K562 (cell line): ENCODE measurements around the gene HIVEP3. TPM values are rescaled to one million over a fixed set of nuclear protein-coding genes. Genes with fewer than 3 reads are reported as not detected.

Source experiments
- CREM ChIP-seq: IDR thresholded peaks from 2 replicates; pipeline ENCODE4 v1.6.1; 2014; ENCODE audit warnings: antibody characterized with exemption, low read depth
- ELF4 ChIP-seq: fragments of 450-650 bp; formaldehyde crosslinking; IDR thresholded peaks from 2 replicates; pipeline ENCODE4 v1.4.0; 2022; ENCODE audit warnings: missing genetic modification characterization
- FOXK1 ChIP-seq: sonication (generic); formaldehyde crosslinking; IDR thresholded peaks from 2 replicates; pipeline ENCODE4 v1.8.0; 2022; ENCODE audit warnings: missing genetic modification reagents, mild to moderate bottlenecking, borderline replicate concordance
- HNRNPUL1 ChIP-seq: fragments of 200-400 bp; formaldehyde crosslinking; IDR thresholded peaks from 2 replicates; pipeline ENCODE4 v1.6.1; 2017; ENCODE audit warnings: low read length
- SNRNP70 ChIP-seq: fragments of 200-400 bp; formaldehyde crosslinking; optimal IDR thresholded peaks from 2 replicates; pipeline ENCODE3; 2017; ENCODE audit warnings: low read depth, low read length
- ZFP30 ChIP-seq: fragments of 250-450 bp; sonication (Bioruptor Pico); IDR thresholded peaks from 2 replicates; pipeline ENCODE4 v1.8.0; 2022; ENCODE audit warnings: moderate library complexity, mild to moderate bottlenecking, inconsistent platforms, borderline replicate concordance
- ZNF232 ChIP-seq: sonication (generic); formaldehyde crosslinking; IDR thresholded peaks from 2 replicates; pipeline ENCODE4 v1.8.0; 2022; ENCODE audit warnings: mild to moderate bottlenecking, missing genetic modification reagents
- ZNF764 ChIP-seq: fragments of 250-450 bp; sonication (Bioruptor Pico); IDR thresholded peaks from 2 replicates; pipeline ENCODE4 v1.4.0; 2020; ENCODE audit warnings: low read depth, mild to moderate bottlenecking, moderate library complexity
- polyA plus RNA-seq, 8 experiments: library from polyadenylated mRNA; depleted of rRNA in 4 of 8; stranded (reverse) in 5 of 8; unstranded in 3 of 8; fragments of >200 nt; fragmentation: Nextera tagmentation in 2 of 8; fragmentation: Illumina TruSeq in 1 of 8; extraction: Ambion mirVana in 2 of 8; extraction: Trizol in 1 of 8; gene quantifications; 2 replicates each; pipeline versions ENCODE4 v1.2.1 to v1.2.3, GENCODE V29; 2011 to 2014; ENCODE audit warnings: inconsistent platforms in 1 of 8, missing spikeins in 1 of 8
- total RNA-seq, 7 experiments: library from RNA; depleted of rRNA in 6 of 7; stranded (reverse); fragments of >200 nt in 6 of 7; fragmentation: Illumina TruSeq in 2 of 7; extraction: Trizol in 2 of 7; gene quantifications; 2 replicates each; pipeline versions ENCODE4 v1.2.1 to v1.2.3, GENCODE V29; 2011 to 2021; ENCODE audit warnings: low replicate concordance in 1 of 7
- TF ChIP-seq, protein P1 (sequence below): fragments of 450-650 bp; IDR thresholded peaks from 2 replicates; pipeline ENCODE4 v1.6.1; 2016; ENCODE audit warnings: mild to moderate bottlenecking, moderate library complexity
- TF ChIP-seq, protein P2 (sequence below): IDR thresholded peaks from 2 replicates; pipeline ENCODE4 v1.6.1; 2011; ENCODE audit warnings: borderline replicate concordance, low read depth, mild to moderate bottlenecking, moderate library complexity, low read length; ENCODE audit not compliant: insufficient read depth, poor library complexity, severe bottlenecking
- TF ChIP-seq, protein P3 (sequence below): fragments of 200-800 bp; sonication (Bioruptor generic); IDR thresholded peaks from 2 replicates; pipeline ENCODE4 v1.6.1; 2017; ENCODE audit warnings: missing genetic modification characterization, missing compliant biosample characterization

HIVEP3 gene
- total and polyA plus RNA-seq, 9 of the 15 experiments (the other 6 are each of a cell fraction or from before 2014, with no cell fraction given), result 0.09 to 0.58 (median 0.34) TPM; not detected in 1

DNA sequence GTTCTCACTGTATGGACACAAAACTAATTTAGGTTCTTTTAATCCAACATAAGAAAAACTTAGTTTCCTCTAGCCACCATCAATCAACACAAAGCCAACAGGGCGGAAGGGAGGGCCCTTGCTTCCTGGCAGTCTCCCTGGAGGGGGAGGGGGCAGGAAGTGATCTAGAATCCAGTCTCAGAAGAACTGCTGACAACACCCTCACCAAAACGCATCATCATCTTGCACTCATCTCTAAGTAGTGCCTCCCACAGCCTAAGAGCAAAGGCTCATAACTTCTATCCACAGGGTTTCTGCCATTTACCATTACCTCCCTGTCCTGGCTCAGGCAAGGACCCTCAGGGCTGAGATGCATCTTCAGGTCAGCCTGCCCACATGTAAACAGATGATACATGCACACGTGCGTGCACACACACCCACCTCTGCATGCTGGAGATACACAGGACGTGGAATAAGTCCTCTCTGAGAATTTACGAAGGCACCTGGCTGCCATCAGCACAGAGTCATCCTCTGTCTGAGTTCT is 20.5 kb downstream of the HIVEP3 start (continued):
- TF ChIP-seq ELF4 (no peak), ZFP30 (CRISPR knock-in tag) (no peak), SNRNP70 (no peak), ZNF232 (no peak), HNRNPUL1 (no peak), FOXK1 (CRISPR knock-in tag) (no peak), CREM (peak; percentile 91), ZNF764 (CRISPR knock-in tag) (no peak)
- TF ChIP-seq, protein P1, sequence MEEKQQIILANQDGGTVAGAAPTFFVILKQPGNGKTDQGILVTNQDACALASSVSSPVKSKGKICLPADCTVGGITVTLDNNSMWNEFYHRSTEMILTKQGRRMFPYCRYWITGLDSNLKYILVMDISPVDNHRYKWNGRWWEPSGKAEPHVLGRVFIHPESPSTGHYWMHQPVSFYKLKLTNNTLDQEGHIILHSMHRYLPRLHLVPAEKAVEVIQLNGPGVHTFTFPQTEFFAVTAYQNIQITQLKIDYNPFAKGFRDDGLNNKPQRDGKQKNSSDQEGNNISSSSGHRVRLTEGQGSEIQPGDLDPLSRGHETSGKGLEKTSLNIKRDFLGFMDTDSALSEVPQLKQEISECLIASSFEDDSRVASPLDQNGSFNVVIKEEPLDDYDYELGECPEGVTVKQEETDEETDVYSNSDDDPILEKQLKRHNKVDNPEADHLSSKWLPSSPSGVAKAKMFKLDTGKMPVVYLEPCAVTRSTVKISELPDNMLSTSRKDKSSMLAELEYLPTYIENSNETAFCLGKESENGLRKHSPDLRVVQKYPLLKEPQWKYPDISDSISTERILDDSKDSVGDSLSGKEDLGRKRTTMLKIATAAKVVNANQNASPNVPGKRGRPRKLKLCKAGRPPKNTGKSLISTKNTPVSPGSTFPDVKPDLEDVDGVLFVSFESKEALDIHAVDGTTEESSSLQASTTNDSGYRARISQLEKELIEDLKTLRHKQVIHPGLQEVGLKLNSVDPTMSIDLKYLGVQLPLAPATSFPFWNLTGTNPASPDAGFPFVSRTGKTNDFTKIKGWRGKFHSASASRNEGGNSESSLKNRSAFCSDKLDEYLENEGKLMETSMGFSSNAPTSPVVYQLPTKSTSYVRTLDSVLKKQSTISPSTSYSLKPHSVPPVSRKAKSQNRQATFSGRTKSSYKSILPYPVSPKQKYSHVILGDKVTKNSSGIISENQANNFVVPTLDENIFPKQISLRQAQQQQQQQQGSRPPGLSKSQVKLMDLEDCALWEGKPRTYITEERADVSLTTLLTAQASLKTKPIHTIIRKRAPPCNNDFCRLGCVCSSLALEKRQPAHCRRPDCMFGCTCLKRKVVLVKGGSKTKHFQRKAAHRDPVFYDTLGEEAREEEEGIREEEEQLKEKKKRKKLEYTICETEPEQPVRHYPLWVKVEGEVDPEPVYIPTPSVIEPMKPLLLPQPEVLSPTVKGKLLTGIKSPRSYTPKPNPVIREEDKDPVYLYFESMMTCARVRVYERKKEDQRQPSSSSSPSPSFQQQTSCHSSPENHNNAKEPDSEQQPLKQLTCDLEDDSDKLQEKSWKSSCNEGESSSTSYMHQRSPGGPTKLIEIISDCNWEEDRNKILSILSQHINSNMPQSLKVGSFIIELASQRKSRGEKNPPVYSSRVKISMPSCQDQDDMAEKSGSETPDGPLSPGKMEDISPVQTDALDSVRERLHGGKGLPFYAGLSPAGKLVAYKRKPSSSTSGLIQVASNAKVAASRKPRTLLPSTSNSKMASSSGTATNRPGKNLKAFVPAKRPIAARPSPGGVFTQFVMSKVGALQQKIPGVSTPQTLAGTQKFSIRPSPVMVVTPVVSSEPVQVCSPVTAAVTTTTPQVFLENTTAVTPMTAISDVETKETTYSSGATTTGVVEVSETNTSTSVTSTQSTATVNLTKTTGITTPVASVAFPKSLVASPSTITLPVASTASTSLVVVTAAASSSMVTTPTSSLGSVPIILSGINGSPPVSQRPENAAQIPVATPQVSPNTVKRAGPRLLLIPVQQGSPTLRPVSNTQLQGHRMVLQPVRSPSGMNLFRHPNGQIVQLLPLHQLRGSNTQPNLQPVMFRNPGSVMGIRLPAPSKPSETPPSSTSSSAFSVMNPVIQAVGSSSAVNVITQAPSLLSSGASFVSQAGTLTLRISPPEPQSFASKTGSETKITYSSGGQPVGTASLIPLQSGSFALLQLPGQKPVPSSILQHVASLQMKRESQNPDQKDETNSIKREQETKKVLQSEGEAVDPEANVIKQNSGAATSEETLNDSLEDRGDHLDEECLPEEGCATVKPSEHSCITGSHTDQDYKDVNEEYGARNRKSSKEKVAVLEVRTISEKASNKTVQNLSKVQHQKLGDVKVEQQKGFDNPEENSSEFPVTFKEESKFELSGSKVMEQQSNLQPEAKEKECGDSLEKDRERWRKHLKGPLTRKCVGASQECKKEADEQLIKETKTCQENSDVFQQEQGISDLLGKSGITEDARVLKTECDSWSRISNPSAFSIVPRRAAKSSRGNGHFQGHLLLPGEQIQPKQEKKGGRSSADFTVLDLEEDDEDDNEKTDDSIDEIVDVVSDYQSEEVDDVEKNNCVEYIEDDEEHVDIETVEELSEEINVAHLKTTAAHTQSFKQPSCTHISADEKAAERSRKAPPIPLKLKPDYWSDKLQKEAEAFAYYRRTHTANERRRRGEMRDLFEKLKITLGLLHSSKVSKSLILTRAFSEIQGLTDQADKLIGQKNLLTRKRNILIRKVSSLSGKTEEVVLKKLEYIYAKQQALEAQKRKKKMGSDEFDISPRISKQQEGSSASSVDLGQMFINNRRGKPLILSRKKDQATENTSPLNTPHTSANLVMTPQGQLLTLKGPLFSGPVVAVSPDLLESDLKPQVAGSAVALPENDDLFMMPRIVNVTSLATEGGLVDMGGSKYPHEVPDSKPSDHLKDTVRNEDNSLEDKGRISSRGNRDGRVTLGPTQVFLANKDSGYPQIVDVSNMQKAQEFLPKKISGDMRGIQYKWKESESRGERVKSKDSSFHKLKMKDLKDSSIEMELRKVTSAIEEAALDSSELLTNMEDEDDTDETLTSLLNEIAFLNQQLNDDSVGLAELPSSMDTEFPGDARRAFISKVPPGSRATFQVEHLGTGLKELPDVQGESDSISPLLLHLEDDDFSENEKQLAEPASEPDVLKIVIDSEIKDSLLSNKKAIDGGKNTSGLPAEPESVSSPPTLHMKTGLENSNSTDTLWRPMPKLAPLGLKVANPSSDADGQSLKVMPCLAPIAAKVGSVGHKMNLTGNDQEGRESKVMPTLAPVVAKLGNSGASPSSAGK, result no peak; the same call in 1 of the 2 replicates
- TF ChIP-seq, protein P2, sequence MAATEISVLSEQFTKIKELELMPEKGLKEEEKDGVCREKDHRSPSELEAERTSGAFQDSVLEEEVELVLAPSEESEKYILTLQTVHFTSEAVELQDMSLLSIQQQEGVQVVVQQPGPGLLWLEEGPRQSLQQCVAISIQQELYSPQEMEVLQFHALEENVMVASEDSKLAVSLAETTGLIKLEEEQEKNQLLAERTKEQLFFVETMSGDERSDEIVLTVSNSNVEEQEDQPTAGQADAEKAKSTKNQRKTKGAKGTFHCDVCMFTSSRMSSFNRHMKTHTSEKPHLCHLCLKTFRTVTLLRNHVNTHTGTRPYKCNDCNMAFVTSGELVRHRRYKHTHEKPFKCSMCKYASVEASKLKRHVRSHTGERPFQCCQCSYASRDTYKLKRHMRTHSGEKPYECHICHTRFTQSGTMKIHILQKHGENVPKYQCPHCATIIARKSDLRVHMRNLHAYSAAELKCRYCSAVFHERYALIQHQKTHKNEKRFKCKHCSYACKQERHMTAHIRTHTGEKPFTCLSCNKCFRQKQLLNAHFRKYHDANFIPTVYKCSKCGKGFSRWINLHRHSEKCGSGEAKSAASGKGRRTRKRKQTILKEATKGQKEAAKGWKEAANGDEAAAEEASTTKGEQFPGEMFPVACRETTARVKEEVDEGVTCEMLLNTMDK, result no peak
- TF ChIP-seq, protein P3, sequence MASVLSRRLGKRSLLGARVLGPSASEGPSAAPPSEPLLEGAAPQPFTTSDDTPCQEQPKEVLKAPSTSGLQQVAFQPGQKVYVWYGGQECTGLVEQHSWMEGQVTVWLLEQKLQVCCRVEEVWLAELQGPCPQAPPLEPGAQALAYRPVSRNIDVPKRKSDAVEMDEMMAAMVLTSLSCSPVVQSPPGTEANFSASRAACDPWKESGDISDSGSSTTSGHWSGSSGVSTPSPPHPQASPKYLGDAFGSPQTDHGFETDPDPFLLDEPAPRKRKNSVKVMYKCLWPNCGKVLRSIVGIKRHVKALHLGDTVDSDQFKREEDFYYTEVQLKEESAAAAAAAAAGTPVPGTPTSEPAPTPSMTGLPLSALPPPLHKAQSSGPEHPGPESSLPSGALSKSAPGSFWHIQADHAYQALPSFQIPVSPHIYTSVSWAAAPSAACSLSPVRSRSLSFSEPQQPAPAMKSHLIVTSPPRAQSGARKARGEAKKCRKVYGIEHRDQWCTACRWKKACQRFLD (CRISPR knock-in tag), result no peak
